GM12878 (cell line): Measurements from ENCODE around the gene CRKL. TPM values are rescaled to one million over a fixed set of nuclear protein-coding genes. Genes with fewer than 3 reads are reported as not detected.
A peak's percentile ranks its signal among the peaks of the same experiment; 100 is the strongest.

Experiments used
- ATF7 ChIP-seq: fragments of 450-650 bp; IDR thresholded peaks from 2 replicates; pipeline ENCODE4 v1.6.1; 2016; ENCODE audit warnings: low read depth, mild to moderate bottlenecking
- BCL3 ChIP-seq: IDR thresholded peaks from 2 replicates; pipeline ENCODE4 v1.6.1; 2011; ENCODE audit warnings: borderline replicate concordance, low read depth, mild to moderate bottlenecking, moderate library complexity, low read length; ENCODE audit not compliant: insufficient read depth, poor library complexity, severe bottlenecking
- BRCA1 ChIP-seq: IDR thresholded peaks from 2 replicates; pipeline ENCODE4 v1.6.1; 2011; ENCODE audit warnings: low read depth, low read length, improper control_type of control experiment
- EZH2 ChIP-seq: IDR thresholded peaks from 2 replicates; pipeline ENCODE4 v1.6.1; 2012; ENCODE audit warnings: low read depth, mild to moderate bottlenecking, control low read depth, inconsistent platforms, low read length, borderline replicate concordance; ENCODE audit not compliant: control insufficient read depth
- FOXK2 ChIP-seq: fragments of 450-650 bp; IDR thresholded peaks from 2 replicates; pipeline ENCODE4 v1.6.1; 2017; ENCODE audit warnings: mild to moderate bottlenecking, moderate library complexity
- HDAC2 ChIP-seq: fragments of 200-600 bp; sonication (generic); IDR thresholded peaks from 2 replicates; pipeline ENCODE4 v1.6.1; 2017
- HDGF ChIP-seq: fragments of 450-650 bp; IDR thresholded peaks from 2 replicates; pipeline ENCODE4 v1.6.1; 2016; ENCODE audit warnings: antibody characterized with exemption
- IKZF1 ChIP-seq: fragments of 450-650 bp; conservative IDR thresholded peaks from 2 replicates; pipeline ENCODE4 v1.6.1; 2017; ENCODE audit warnings: antibody characterized with exemption, mild to moderate bottlenecking
- JUND ChIP-seq: IDR thresholded peaks from 2 replicates; pipeline ENCODE4 v1.6.1; 2012; ENCODE audit warnings: low read depth, mild to moderate bottlenecking, low read length, improper control_type of control experiment, moderate library complexity
- MLLT1 ChIP-seq: fragments of 450-650 bp; IDR thresholded peaks from 2 replicates; pipeline ENCODE4 v1.6.1; 2016; ENCODE audit warnings: mild to moderate bottlenecking
- MTA2 ChIP-seq: fragments of 450-650 bp; IDR thresholded peaks from 2 replicates; pipeline ENCODE4 v1.6.1; 2016; ENCODE audit warnings: low read depth, mild to moderate bottlenecking, moderate library complexity
- MXI1 ChIP-seq: fragments of 150-350 bp; IDR thresholded peaks from 2 replicates; pipeline ENCODE4 v1.6.1; 2011; ENCODE audit warnings: low read depth, mild to moderate bottlenecking, inconsistent platforms, low read length, improper control_type of control experiment
- MYC ChIP-seq: IDR thresholded peaks from 2 replicates; pipeline ENCODE4 v1.6.1; 2011; ENCODE audit warnings: mild to moderate bottlenecking, low read length, moderate library complexity, inconsistent platforms; ENCODE audit not compliant: insufficient read depth, insufficient replicate concordance, insufficient read length, severe bottlenecking
- NFXL1 ChIP-seq: fragments of 450-650 bp; IDR thresholded peaks from 2 replicates; pipeline ENCODE4 v1.6.1; 2017; ENCODE audit warnings: antibody characterized with exemption, mild to moderate bottlenecking, borderline replicate concordance
- NR2F1 ChIP-seq: fragments of 450-650 bp; conservative IDR thresholded peaks from 2 replicates; pipeline ENCODE4 v1.6.1; 2017; ENCODE audit warnings: mild to moderate bottlenecking
- PBX3 ChIP-seq: IDR thresholded peaks from 2 replicates; pipeline ENCODE4 v1.6.1; 2011; ENCODE audit warnings: mild to moderate bottlenecking, low read depth, low read length, moderate library complexity; ENCODE audit not compliant: insufficient replicate concordance
- POLR2AphosphoS5 ChIP-seq: IDR thresholded peaks from 2 replicates; pipeline ENCODE4 v1.6.1; 2011; ENCODE audit warnings: mild to moderate bottlenecking, low read length, inconsistent platforms
- ZBTB40 ChIP-seq: fragments of 450-650 bp; IDR thresholded peaks from 2 replicates; pipeline ENCODE4 v1.6.1; 2016; ENCODE audit warnings: mild to moderate bottlenecking, moderate library complexity, borderline replicate concordance
- ZNF384 ChIP-seq: IDR thresholded peaks from 2 replicates; pipeline ENCODE4 v1.6.1; 2012; ENCODE audit warnings: low read depth, mild to moderate bottlenecking, low read length, improper control_type of control experiment, borderline replicate concordance
- polyA plus RNA-seq, 11 experiments: library from polyadenylated mRNA; depleted of rRNA in 4 of 11; unstranded in 6 of 11; stranded (reverse) in 5 of 11; fragments of >200 nt; fragmentation: Nextera tagmentation in 4 of 11; fragmentation: Illumina TruSeq in 1 of 11; extraction: Ambion mirVana in 4 of 11; extraction: Trizol in 1 of 11; gene quantifications; 1 replicate in 1 of 11; 2 replicates in 10 of 11; pipeline versions ENCODE4 v1.2.1 to v1.2.3, GENCODE V29; 2011 to 2016; ENCODE audit warnings: inconsistent platforms in 2 of 11, missing spikeins in 2 of 11, low read depth in 1 of 11
- total RNA-seq, 4 experiments: library from RNA; depleted of rRNA in 3 of 4; stranded (reverse); fragments of >200 nt in 3 of 4; fragmentation: Illumina TruSeq in 1 of 4; extraction: Trizol in 1 of 4; gene quantifications; 2 replicates each; pipeline versions ENCODE4 v1.2.1 to v1.2.3, GENCODE V29; 2013 to 2021

Gene CRKL
- total and polyA plus RNA-seq, 10 of the 15 experiments (the other 5 are each of a cell fraction or from before 2014, with no cell fraction given), result 12.6 to 61.2 (median 32.7) TPM

- peak; percentile 98 for TF ChIP-seq IKZF1
- TF ChIP-seq MTA2, result no peak
- TF ChIP-seq MYC, result peak; percentile 78
- TF ChIP-seq HDAC2, result no peak
- TF ChIP-seq MLLT1, result no peak; the same call in 1 of the 2 replicates
- TF ChIP-seq NR2F1, result peak; percentile 56; the same call in 1 of the 2 replicates
- TF ChIP-seq ATF7, result no peak
- TF ChIP-seq ZBTB40, result peak; percentile 47; the same call in 1 of the 2 replicates
- TF ChIP-seq PBX3, result no peak
- TF ChIP-seq NFXL1, result no peak
- TF ChIP-seq JUND, result no peak
- no peak for TF ChIP-seq FOXK2
- TF ChIP-seq MXI1, result no peak; the same call in 1 of the 2 replicates
- TF ChIP-seq BRCA1, result no peak
- peak; percentile 94 for TF ChIP-seq POLR2AphosphoS5
- TF ChIP-seq EZH2, result no peak
- no peak for TF ChIP-seq ZNF384
- TF ChIP-seq BCL3, result no peak
- peak; percentile 41; the same call in 1 of the 2 replicates for TF ChIP-seq HDGF
Observed at GRCh38 chr22:20981787-20982562, 64.8 kb downstream of the CRKL start, which contains the start of gene LZTR1 (continued).
